SK-N-SH (cell line): ENCODE data around the gene SPON1. TPM values are rescaled to one million over a fixed set of nuclear protein-coding genes. Genes with fewer than 3 reads are reported as not detected.

Experiments
- CTCF ChIA-PET: fragments of 300-600, 350-600 bp; formaldehyde crosslinking; extraction: SDS; loops from one replicate; lab custom pipeline; 2021; lab: Yijun Ruan, JAX
- POLR2A ChIA-PET: fragments of 350-600 bp; sonication (Branson Sonifier 250); formaldehyde crosslinking; extraction: SDS; loops from one replicate; lab custom pipeline; 2020; ENCODE audit warnings: antibody characterized with exemption, inconsistent platforms; lab: Yijun Ruan, JAX
- DNase-seq: peaks from one replicate; pipeline ENCODE4 v3.0.0; 2012
- H2AFZ ChIP-seq: fragments of 200-600 bp; sonication (generic); 2 replicates; pipeline ENCODE4 v1.8.1; 2016; ENCODE audit warnings: antibody characterized with exemption, mild to moderate bottlenecking, low read depth
- H3F3A ChIP-seq: fragments of 200-600 bp; sonication (generic); replicated peaks from 2 replicates; pipeline ENCODE3; 2016; ENCODE audit warnings: antibody characterized with exemption, mild to moderate bottlenecking; ENCODE audit not compliant: insufficient read depth
- H3K27ac ChIP-seq, 2 experiments: fragments of 200-500 bp in 1 of 2; fragments of 200-600 bp in 1 of 2; sonication (Bioruptor generic) in 1 of 2; sonication (generic), shearing (Covaris generic) in 1 of 2; 2 replicates each; pipeline versions ENCODE4 v1.5.1 to v1.6.1; 2014 to 2016; ENCODE audit warnings: low read depth in 2 of 2, inconsistent platforms in 1 of 2, low read length in 1 of 2, mild to moderate bottlenecking in 1 of 2, mixed read lengths in 1 of 2
- H3K27me3 ChIP-seq: fragments of 200-600 bp; sonication (generic), shearing (Covaris generic); 2 replicates; pipeline ENCODE4 v1.6.1; 2016; ENCODE audit warnings: mixed run types; ENCODE audit not compliant: insufficient read depth
- H3K36me3 ChIP-seq, 2 experiments: fragments of 200-500 bp in 1 of 2; fragments of 200-600 bp in 1 of 2; sonication (Bioruptor generic) in 1 of 2; sonication (generic) in 1 of 2; replicated peaks in 1 of 2; 2 replicates each; pipeline versions ENCODE3 to v1.5.1; 2014 to 2016; ENCODE audit warnings: low read length in 1 of 2, mild to moderate bottlenecking in 1 of 2; ENCODE audit not compliant: insufficient read depth in 2 of 2, control insufficient read depth in 1 of 2
- H3K4me1 ChIP-seq, 2 experiments: fragments of 200-500 bp in 1 of 2; fragments of 200-600 bp in 1 of 2; sonication (Bioruptor generic) in 1 of 2; sonication (generic), shearing (Covaris generic) in 1 of 2; 2 replicates each; pipeline versions ENCODE4 v1.5.1 to v1.6.1; 2014 to 2016; ENCODE audit warnings: low read depth in 1 of 2, low read length in 1 of 2, mixed run types in 1 of 2; ENCODE audit not compliant: insufficient read depth in 2 of 2, control insufficient read depth in 1 of 2
- H3K4me2 ChIP-seq: fragments of 200-600 bp; sonication (generic), shearing (Covaris generic); 2 replicates; pipeline ENCODE4 v1.6.1; 2017; ENCODE audit warnings: mixed run types
- H3K4me3 ChIP-seq, 2 experiments: fragments of 200-500 bp in 1 of 2; fragments of 200-600 bp in 1 of 2; sonication (Bioruptor generic) in 1 of 2; sonication (generic), shearing (Covaris generic) in 1 of 2; 2 replicates each; pipeline versions ENCODE4 v1.5.1 to v1.8.1; 2014 to 2016; ENCODE audit warnings: low read depth in 2 of 2, inconsistent platforms in 1 of 2, low read length in 1 of 2, mild to moderate bottlenecking in 1 of 2, mixed read lengths in 1 of 2, moderate library complexity in 1 of 2
- H3K79me2 ChIP-seq: fragments of 200-600 bp; sonication (generic); 2 replicates; pipeline ENCODE4 v1.8.1; 2017; ENCODE audit warnings: mild to moderate bottlenecking; ENCODE audit not compliant: insufficient read depth
- H3K9ac ChIP-seq: fragments of 200-600 bp; sonication (generic); 2 replicates; pipeline ENCODE4 v1.6.1; 2017; ENCODE audit warnings: mixed run types
- H3K9me2 ChIP-seq: fragments of 200-600 bp; sonication (generic); 2 replicates; pipeline ENCODE4 v1.6.1; 2017; ENCODE audit warnings: mixed run types
- H3K9me3 ChIP-seq: fragments of 200-600 bp; sonication (generic); 2 replicates; pipeline ENCODE4 v1.6.1; 2017; ENCODE audit warnings: mixed run types, mild to moderate bottlenecking, moderate library complexity
- H4K20me1 ChIP-seq: fragments of 200-600 bp; sonication (generic); 2 replicates; pipeline ENCODE4 v1.6.1; 2017; ENCODE audit warnings: mild to moderate bottlenecking, mixed run types; ENCODE audit not compliant: insufficient read depth
- EZH2phosphoT487 ChIP-seq: fragments of 200-600 bp; sonication (generic); IDR thresholded peaks from 2 replicates; pipeline ENCODE4 v1.6.1; 2017; ENCODE audit warnings: low read depth, mixed run types, mild to moderate bottlenecking, antibody characterized with exemption, moderate library complexity, borderline replicate concordance
- GABPA ChIP-seq: IDR thresholded peaks from 2 replicates; pipeline ENCODE4 v1.4.0; 2012; ENCODE audit warnings: low read depth, mild to moderate bottlenecking
- MXI1 ChIP-seq: IDR thresholded peaks from 2 replicates; pipeline ENCODE4 v1.6.1; 2012; ENCODE audit warnings: mild to moderate bottlenecking, low read depth, low read length, improper control_type of control experiment
- POLR2AphosphoS5 ChIP-seq: IDR thresholded peaks from 2 replicates; pipeline ENCODE4 v1.6.1; 2012; ENCODE audit warnings: low read depth, low read length
- RAD21 ChIP-seq: IDR thresholded peaks from 2 replicates; pipeline ENCODE4 v1.6.1; 2012; ENCODE audit warnings: mild to moderate bottlenecking, low read length
- TCF12 ChIP-seq: IDR thresholded peaks from 2 replicates; pipeline ENCODE4 v1.4.0; 2012
- TEAD4 ChIP-seq: IDR thresholded peaks from 2 replicates; pipeline ENCODE4 v1.4.0; 2012; ENCODE audit warnings: mild to moderate bottlenecking, borderline replicate concordance; ENCODE audit not compliant: insufficient read depth
- WGBS: methylation state at CpG from one replicate; pipeline ENCODE4 v1.1.6; 2017; ENCODE audit warnings: low lambda C conversion rate; 5-methylcytosine and 5-hydroxymethylcytosine counted together
- polyA plus RNA-seq, 3 experiments: library from polyadenylated mRNA; depleted of rRNA; stranded (reverse); fragments of >200 nt; gene quantifications; 2 replicates each; pipeline ENCODE4 v1.2.3, GENCODE V29; 2012
- TF ChIP-seq, protein P1 (sequence below): IDR thresholded peaks from 2 replicates; pipeline ENCODE4 v1.4.0; 2012; ENCODE audit warnings: low read depth, borderline replicate concordance
- TF ChIP-seq, protein P2 (sequence below): IDR thresholded peaks from 2 replicates; pipeline ENCODE4 v1.6.1; 2012; ENCODE audit warnings: mild to moderate bottlenecking, low read depth, low read length, moderate library complexity
- TF ChIP-seq, protein P3 (sequence below): IDR thresholded peaks from 2 replicates; pipeline ENCODE4; 2012

Gene SPON1
- polyA plus RNA-seq, 1 of the 3 experiments (the other 2 are of a cell fraction), result not detected

DNA sequence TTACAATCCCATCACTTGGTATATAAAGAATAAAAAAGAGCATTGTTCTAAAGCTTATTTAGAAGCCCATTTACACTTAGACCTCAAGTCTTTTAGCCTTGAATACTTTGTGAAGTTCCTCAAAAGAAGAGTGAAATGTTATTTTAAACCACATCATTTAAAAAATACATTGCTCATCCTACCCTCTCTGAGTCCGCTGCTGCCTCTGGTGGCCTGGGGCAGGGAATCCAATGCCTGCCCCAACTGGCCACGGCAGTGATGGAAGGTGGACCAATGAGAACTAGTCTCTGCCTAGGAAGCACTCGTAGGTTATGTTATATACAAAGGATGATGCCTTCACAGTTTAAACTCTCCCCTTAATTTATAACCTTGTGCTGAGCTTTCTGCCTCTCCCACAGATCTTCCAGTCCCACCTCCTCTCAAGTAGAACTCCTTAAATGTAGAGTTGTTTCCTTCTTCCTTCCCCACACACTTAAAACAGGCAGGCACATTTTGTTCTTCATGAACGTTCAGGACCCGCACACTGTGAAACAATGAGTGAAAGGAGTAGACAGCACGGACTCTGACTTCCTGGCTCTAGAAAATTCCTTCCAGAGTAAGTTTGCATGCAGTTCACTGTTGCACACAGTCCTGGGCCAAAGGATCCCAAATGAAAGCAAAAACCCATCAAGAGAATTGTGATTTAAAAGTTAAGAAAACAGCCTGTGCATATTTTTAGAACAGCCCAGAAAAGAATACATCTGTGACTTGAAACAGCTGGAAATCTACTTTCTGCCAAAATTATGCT, 228.7 kb downstream of the SPON1 start (continued):
- TF ChIP-seq, protein P1, sequence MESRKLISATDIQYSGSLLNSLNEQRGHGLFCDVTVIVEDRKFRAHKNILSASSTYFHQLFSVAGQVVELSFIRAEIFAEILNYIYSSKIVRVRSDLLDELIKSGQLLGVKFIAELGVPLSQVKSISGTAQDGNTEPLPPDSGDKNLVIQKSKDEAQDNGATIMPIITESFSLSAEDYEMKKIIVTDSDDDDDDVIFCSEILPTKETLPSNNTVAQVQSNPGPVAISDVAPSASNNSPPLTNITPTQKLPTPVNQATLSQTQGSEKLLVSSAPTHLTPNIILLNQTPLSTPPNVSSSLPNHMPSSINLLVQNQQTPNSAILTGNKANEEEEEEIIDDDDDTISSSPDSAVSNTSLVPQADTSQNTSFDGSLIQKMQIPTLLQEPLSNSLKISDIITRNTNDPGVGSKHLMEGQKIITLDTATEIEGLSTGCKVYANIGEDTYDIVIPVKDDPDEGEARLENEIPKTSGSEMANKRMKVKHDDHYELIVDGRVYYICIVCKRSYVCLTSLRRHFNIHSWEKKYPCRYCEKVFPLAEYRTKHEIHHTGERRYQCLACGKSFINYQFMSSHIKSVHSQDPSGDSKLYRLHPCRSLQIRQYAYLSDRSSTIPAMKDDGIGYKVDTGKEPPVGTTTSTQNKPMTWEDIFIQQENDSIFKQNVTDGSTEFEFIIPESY, result no peak
- no peak for TF ChIP-seq GABPA
- TF ChIP-seq TCF12, result no peak
- TF ChIP-seq, protein P2, sequence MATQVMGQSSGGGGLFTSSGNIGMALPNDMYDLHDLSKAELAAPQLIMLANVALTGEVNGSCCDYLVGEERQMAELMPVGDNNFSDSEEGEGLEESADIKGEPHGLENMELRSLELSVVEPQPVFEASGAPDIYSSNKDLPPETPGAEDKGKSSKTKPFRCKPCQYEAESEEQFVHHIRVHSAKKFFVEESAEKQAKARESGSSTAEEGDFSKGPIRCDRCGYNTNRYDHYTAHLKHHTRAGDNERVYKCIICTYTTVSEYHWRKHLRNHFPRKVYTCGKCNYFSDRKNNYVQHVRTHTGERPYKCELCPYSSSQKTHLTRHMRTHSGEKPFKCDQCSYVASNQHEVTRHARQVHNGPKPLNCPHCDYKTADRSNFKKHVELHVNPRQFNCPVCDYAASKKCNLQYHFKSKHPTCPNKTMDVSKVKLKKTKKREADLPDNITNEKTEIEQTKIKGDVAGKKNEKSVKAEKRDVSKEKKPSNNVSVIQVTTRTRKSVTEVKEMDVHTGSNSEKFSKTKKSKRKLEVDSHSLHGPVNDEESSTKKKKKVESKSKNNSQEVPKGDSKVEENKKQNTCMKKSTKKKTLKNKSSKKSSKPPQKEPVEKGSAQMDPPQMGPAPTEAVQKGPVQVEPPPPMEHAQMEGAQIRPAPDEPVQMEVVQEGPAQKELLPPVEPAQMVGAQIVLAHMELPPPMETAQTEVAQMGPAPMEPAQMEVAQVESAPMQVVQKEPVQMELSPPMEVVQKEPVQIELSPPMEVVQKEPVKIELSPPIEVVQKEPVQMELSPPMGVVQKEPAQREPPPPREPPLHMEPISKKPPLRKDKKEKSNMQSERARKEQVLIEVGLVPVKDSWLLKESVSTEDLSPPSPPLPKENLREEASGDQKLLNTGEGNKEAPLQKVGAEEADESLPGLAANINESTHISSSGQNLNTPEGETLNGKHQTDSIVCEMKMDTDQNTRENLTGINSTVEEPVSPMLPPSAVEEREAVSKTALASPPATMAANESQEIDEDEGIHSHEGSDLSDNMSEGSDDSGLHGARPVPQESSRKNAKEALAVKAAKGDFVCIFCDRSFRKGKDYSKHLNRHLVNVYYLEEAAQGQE, result no peak
- no peak for TF ChIP-seq MXI1
- TF ChIP-seq, protein P3, sequence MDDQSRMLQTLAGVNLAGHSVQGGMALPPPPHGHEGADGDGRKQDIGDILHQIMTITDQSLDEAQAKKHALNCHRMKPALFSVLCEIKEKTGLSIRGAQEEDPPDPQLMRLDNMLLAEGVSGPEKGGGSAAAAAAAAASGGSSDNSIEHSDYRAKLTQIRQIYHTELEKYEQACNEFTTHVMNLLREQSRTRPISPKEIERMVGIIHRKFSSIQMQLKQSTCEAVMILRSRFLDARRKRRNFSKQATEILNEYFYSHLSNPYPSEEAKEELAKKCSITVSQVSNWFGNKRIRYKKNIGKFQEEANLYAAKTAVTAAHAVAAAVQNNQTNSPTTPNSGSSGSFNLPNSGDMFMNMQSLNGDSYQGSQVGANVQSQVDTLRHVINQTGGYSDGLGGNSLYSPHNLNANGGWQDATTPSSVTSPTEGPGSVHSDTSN, result no peak
- no peak for TF ChIP-seq RAD21

DNA sequence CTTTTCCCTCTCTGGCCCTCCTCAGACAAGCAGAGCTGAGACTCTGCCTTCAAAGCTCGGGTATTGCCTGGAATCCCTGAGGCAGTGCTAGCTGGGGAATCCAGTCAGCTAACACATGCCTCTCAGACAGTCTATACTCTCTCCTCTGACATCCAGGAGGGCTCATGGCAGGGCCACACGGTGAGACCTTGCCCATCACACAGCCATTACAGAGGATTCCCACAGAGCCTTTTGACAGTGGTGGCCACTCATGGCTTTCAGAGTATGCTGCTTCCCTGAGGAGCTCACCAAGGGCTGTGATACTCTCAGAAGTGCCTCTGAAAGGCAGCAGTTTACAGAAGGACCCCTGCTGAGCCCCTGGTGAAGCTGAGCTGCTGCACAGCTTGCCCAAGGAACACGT, 231.1 kb downstream of the SPON1 start:
- CTCF ChIA-PET, result interaction anchor here (0.6 to 1.4 kb wide), 3 partner anchors 10 to 237 kb away, joined by 3 read pairs; no protein-coding TSS in a partner anchor
- TF ChIP-seq POLR2AphosphoS5 (no peak), TEAD4 (no peak), EZH2phosphoT487 (no peak)
- Histone ChIP-seq H2AFZ (no peak overlapping the region), H3K4me3 (no peak overlapping the region), H3K79me2 (no peaks in the 10 kb centered on the region), H3K27me3 (no peaks in the 10 kb centered on the region; the same call in 1 of the 2 replicates), H3K36me3 (no peaks in the 10 kb centered on the region), H3K4me2 (no peak overlapping the region), H3K4me1 (peaks cover 0 to 10% of the 10 kb centered on the region in 2 experiments; a peak in 2 of 4 replicates), H4K20me1 (no peaks in the 10 kb centered on the region), H3K9me2 (no peaks in the 10 kb centered on the region), H3K27ac (no peak overlapping the region), H3K9ac (no peak overlapping the region), H3F3A (no peaks in the 10 kb centered on the region), H3K9me3 (no peaks in the 10 kb centered on the region)
- DNase-seq, result no peak
- WGBS, result 5% methylated on average over 3 of the region's 3 CpGs
- POLR2A ChIA-PET, result no interaction called here
